ENCODE measurements around the gene SORCS2.

DNA sequence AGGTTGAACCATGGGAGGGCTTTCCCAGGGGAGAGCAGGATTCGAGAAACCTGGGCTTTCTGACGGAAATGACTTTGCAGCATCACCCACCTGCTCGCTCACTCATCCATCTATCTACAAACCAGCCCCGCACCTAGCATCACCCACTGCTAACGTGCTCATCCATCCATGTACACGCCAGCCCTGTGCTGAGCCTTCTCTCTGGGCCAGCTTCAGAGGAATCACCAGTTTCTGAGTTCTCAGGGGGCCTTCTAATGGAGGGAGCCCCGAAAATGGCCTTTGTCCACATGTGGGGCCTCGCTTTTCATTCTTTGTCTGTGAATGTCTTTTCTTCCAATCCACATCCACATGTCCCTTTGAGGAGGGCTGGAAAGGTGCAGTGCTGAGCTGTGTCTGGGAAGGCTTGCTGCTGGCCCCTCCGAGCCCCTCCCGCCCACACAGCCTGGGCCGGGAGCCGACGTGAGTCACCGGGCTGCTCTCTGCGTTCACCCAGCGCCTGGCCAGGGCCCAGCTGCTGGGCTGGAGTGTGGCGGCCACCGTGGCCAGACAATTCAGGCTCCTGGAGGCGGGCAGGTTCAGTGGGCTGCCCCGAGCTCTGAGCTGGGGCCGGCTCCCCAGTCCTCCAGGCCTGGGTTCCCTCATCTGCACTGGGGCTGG is 14.7 kb downstream of the SORCS2 start:
- no peak for TF ChIP-seq CTCF (IDR thresholded peaks at IDR 0.05)
- no peak for TF ChIP-seq POLR2A (IDR thresholded peaks at IDR 0.05)
